Karpas-422 (cell line): Measurements from ENCODE around the gene DRAM2. TPM values are rescaled to one million over a fixed set of nuclear protein-coding genes. Genes with fewer than 3 reads are reported as not detected.

Source experiments
- DNase-seq: peaks from one replicate; pipeline ENCODE4 v3.0.0-alpha.2; 2015
- H2AFZ ChIP-seq: fragments of 200-600 bp; sonication (generic); 2 replicates; pipeline ENCODE4 v1.6.1; 2014; ENCODE audit warnings: antibody characterized with exemption, low read length, mixed read lengths
- H3K27ac ChIP-seq: fragments of 200-600 bp; sonication (generic); 2 replicates; pipeline ENCODE4 v1.5.1; 2014; ENCODE audit warnings: mild to moderate bottlenecking, low read length, moderate library complexity
- H3K27me3 ChIP-seq: fragments of 200-600 bp; sonication (generic); 2 replicates; pipeline ENCODE4 v1.6.1; 2014; ENCODE audit warnings: low read length, mixed read lengths
- H3K36me3 ChIP-seq: fragments of 200-600 bp; sonication (generic); 2 replicates; pipeline ENCODE4 v1.6.1; 2014; ENCODE audit warnings: low read length, mixed read lengths; ENCODE audit not compliant: insufficient read depth
- H3K4me1 ChIP-seq: fragments of 200-600 bp; sonication (generic); 2 replicates; pipeline ENCODE4 v1.6.1; 2014; ENCODE audit warnings: mild to moderate bottlenecking, low read length, mixed read lengths
- H3K4me2 ChIP-seq: fragments of 200-600 bp; sonication (generic); 2 replicates; pipeline ENCODE4 v1.6.1; 2014; ENCODE audit warnings: low read length, low read depth, mild to moderate bottlenecking; ENCODE audit not compliant: poor library complexity, severe bottlenecking
- H3K4me3 ChIP-seq: fragments of 200-600 bp; sonication (generic); 2 replicates; pipeline ENCODE4 v1.5.1; 2014; ENCODE audit warnings: mild to moderate bottlenecking, antibody characterized with exemption, low read length, mixed read lengths
- H3K79me2 ChIP-seq: fragments of 200-600 bp; sonication (generic); 2 replicates; pipeline ENCODE4 v1.6.1; 2014; ENCODE audit warnings: mild to moderate bottlenecking, low read length, mixed read lengths
- H3K9ac ChIP-seq: fragments of 200-600 bp; sonication (generic); 2 replicates; pipeline ENCODE4 v1.6.0; 2014; ENCODE audit warnings: low read length
- H3K9me2 ChIP-seq: fragments of 200-600 bp; sonication (generic), shearing (Covaris generic); replicated peaks from 2 replicates; pipeline ENCODE4 v1.6.0; 2014; ENCODE audit warnings: mild to moderate bottlenecking, low read length, moderate library complexity; ENCODE audit not compliant: insufficient read depth
- H3K9me3 ChIP-seq: fragments of 300-700, 200-600 bp; sonication (generic); 2 replicates; pipeline ENCODE4 v1.6.1; 2014; ENCODE audit warnings: low read length, mixed read lengths
- H4K20me1 ChIP-seq: fragments of 200-600 bp; sonication (generic); 2 replicates; pipeline ENCODE4 v1.6.1; 2014; ENCODE audit warnings: mild to moderate bottlenecking, antibody characterized with exemption, low read length, low read depth; ENCODE audit not compliant: insufficient read depth
- total RNA-seq: library from RNA; depleted of rRNA; stranded (reverse); fragments of >200 nt; shearing (Covaris generic); gene quantifications from 2 replicates; pipeline ENCODE4 v1.2.3, GENCODE V29; 2014; ENCODE audit warnings: low replicate concordance

DRAM2 gene
- total RNA-seq, 1 experiment from 2014 or later, result 268 TPM

DNA sequence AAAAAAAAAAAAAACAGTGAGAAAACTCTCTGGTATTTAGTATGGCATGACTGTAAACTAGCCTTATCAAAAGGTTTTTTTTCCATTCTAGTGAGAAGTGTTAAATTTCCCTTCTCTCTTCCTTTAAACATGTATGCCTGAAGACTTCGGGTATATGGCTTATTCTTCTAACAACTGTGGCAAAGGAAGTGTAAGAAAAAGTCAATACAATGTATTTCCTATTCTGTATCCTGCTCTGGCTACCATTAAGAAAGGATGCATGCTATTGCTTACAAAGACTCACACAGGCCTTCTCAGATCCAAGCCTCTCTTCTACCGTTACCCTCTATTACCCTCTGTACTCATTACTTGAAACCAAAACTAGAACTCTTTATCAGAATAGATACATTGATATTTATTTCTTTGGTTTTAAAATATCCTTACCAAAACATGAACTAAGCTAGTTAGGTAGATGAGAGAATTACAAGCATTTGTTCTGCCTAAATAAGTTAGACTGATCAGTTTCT, 8.5 kb upstream of the DRAM2 start:
- Histone ChIP-seq H3K27me3 (no peaks in the 10 kb centered on the region), H3K9me3 (no peaks in the 10 kb centered on the region), H3K27ac (peak overlapping the region; percentile 39; the same call in 1 of the 2 replicates), H4K20me1 (no peaks in the 10 kb centered on the region), H2AFZ (no peak overlapping the region), H3K79me2 (peaks cover 100% of the 10 kb centered on the region), H3K4me3 (no peak overlapping the region), H3K9me2 (no peaks in the 10 kb centered on the region), H3K36me3 (peaks cover 78% of the 10 kb centered on the region), H3K4me1 (peaks cover 73% of the 10 kb centered on the region), H3K4me2 (no peak overlapping the region), H3K9ac (no peak overlapping the region)
- no peak for DNase-seq

DNA sequence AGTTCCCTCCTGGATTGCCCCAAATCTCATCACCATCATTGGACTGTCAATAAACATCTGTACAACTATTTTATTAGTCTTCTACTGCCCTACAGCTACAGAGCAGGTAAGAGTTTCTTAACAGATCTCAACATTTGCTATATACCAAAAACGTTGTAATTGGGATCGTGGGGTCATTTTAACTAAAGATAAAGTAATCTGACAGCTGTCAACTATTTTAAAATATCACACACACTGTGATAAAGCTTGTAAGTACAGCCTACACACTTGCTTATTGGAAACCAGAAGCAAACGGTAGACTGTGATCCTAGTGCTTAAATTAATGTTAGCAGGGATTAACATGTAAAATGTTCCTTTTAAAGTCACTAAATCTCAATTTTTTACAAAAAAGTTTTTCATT, 8.1 kb upstream of the DRAM2 start:
- Histone ChIP-seq H3K27me3 (no peaks in the 10 kb centered on the region), H3K4me3 (no peak overlapping the region), H3K4me2 (no peak overlapping the region), H3K9me2 (no peaks in the 10 kb centered on the region), H3K9ac (no peak overlapping the region), H3K4me1 (peaks cover 76% of the 10 kb centered on the region), H4K20me1 (no peaks in the 10 kb centered on the region), H3K79me2 (peaks cover 100% of the 10 kb centered on the region), H2AFZ (no peak overlapping the region), H3K36me3 (peaks cover 77% of the 10 kb centered on the region), H3K9me3 (no peaks in the 10 kb centered on the region), H3K27ac (peak overlapping the region; percentile 39; the same call in 1 of the 2 replicates)
- no peak for DNase-seq

GRCh38 chr1:111145963-111146768, 6.3 kb upstream of the DRAM2 start:
- peaks cover 100% of the 10 kb centered on the region for H3K79me2 ChIP-seq
- 0 out of 2 replicates have a peak, but pooled peaks cover 2% of the 10 kb centered on the region for H4K20me1 ChIP-seq
- H3K9me2 ChIP-seq, result no peaks in the 10 kb centered on the region
- H3K27ac ChIP-seq, result peak overlapping the region; percentile 29
- no peak overlapping the region for H3K9ac ChIP-seq
- H3K4me1 ChIP-seq, result peaks cover 83% of the 10 kb centered on the region
- peaks cover 62% of the 10 kb centered on the region for H3K36me3 ChIP-seq
- H3K27me3 ChIP-seq, result no peaks in the 10 kb centered on the region
- H3K4me3 ChIP-seq, result no peak overlapping the region
- H3K4me2 ChIP-seq, result peak overlapping the region; percentile 12
- no peak for DNase-seq
- H2AFZ ChIP-seq, result no peak overlapping the region
- H3K9me3 ChIP-seq, result no peaks in the 10 kb centered on the region

GRCh38 chr1:111145542-111145941, 5.6 kb upstream of the DRAM2 start:
- no peak overlapping the region for H3K9ac ChIP-seq
- no peaks in the 10 kb centered on the region for H3K9me3 ChIP-seq
- H3K4me1 ChIP-seq, result peaks cover 83% of the 10 kb centered on the region
- H4K20me1 ChIP-seq, result peaks cover 8% of the 10 kb centered on the region; the same call in 1 of the 2 replicates
- H3K27me3 ChIP-seq, result no peaks in the 10 kb centered on the region
- DNase-seq, result no peak
- H3K36me3 ChIP-seq, result peaks cover 57% of the 10 kb centered on the region
- peak overlapping the region; percentile 29; the same call in 1 of the 2 replicates for H3K27ac ChIP-seq
- no peak overlapping the region for H2AFZ ChIP-seq
- H3K4me2 ChIP-seq, result peak overlapping the region; percentile 12
- peaks cover 100% of the 10 kb centered on the region for H3K79me2 ChIP-seq
- H3K4me3 ChIP-seq, result no peak overlapping the region
- H3K9me2 ChIP-seq, result no peaks in the 10 kb centered on the region

- Histone ChIP-seq H3K4me2 (peak overlapping the region; percentile 98), H3K9me3 (no peaks in the 10 kb centered on the region), H3K9ac (peak overlapping the region; percentile 98), H3K4me1 (peaks cover 72% of the 10 kb centered on the region), H3K36me3 (peaks cover 35% of the 10 kb centered on the region), H3K4me3 (peak overlapping the region; percentile 96), H3K9me2 (no peaks in the 10 kb centered on the region), H2AFZ (no peak overlapping the region), H4K20me1 (peaks cover 8% of the 10 kb centered on the region; the same call in 1 of the 2 replicates), H3K27me3 (no peaks in the 10 kb centered on the region), H3K27ac (peak overlapping the region; percentile 90), H3K79me2 (peaks cover 98% of the 10 kb centered on the region)
- peak; percentile 62 for DNase-seq
Observed at GRCh38 chr1:111142356-111142975, 2.6 kb upstream of the DRAM2 start.

- peaks cover 93% of the 10 kb centered on the region for H3K79me2 ChIP-seq
Observed at GRCh38 chr1:111141245-111142220, 1.6 kb upstream of the DRAM2 start.

DNA sequence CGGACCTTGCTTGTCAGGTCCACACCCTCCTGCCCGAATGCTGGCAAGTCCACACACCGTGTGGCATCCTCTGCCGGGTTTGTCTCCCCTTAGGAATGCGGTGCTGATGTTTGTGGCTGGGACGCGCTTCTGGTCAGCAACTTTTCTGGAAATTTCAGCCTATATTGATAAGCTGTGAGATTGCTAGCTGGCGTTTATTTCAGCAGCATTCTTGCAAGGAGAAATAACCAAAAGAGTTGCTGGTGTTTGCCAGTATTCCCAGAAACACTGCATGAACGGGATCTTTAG, 731 bp upstream of the DRAM2 start:
- peak overlapping the region; percentile 98 for H3K9ac ChIP-seq
- H3K9me2 ChIP-seq, result no peaks in the 10 kb centered on the region
- H3K4me3 ChIP-seq, result peak overlapping the region; percentile 96
- no peaks in the 10 kb centered on the region for H3K9me3 ChIP-seq
- H2AFZ ChIP-seq, result no peak overlapping the region; the same call in 1 of the 2 replicates
- peaks cover 68% of the 10 kb centered on the region for H3K4me1 ChIP-seq
- peak; percentile 73 for DNase-seq
- H3K27me3 ChIP-seq, result no peaks in the 10 kb centered on the region
- peak overlapping the region; percentile 98 for H3K4me2 ChIP-seq
- H3K27ac ChIP-seq, result peak overlapping the region; percentile 90
- H3K36me3 ChIP-seq, result peaks cover 33% of the 10 kb centered on the region; the same call in 1 of the 2 replicates
- peaks cover 87% of the 10 kb centered on the region for H3K79me2 ChIP-seq
- H4K20me1 ChIP-seq, result peaks cover 8% of the 10 kb centered on the region; the same call in 1 of the 2 replicates

More at GRCh38 chr1:111141245-111142220, 1.6 kb upstream of the DRAM2 start:
- H3K9me3 ChIP-seq, result no peaks in the 10 kb centered on the region
- H2AFZ ChIP-seq, result no peak overlapping the region
- peaks cover 32% of the 10 kb centered on the region; the same call in 1 of the 2 replicates for H3K36me3 ChIP-seq
- DNase-seq, result no peak
- no peaks in the 10 kb centered on the region for H3K9me2 ChIP-seq
- peak overlapping the region; percentile 96 for H3K4me3 ChIP-seq
- H3K9ac ChIP-seq, result peak overlapping the region; percentile 98
- H3K4me2 ChIP-seq, result peak overlapping the region; percentile 98
- no peaks in the 10 kb centered on the region for H3K27me3 ChIP-seq
- peaks cover 8% of the 10 kb centered on the region; the same call in 1 of the 2 replicates for H4K20me1 ChIP-seq
- peaks cover 69% of the 10 kb centered on the region for H3K4me1 ChIP-seq
- H3K27ac ChIP-seq, result peak overlapping the region; percentile 90
